A549 (cell line): ENCODE results near the gene HHATL.

Experiments
- CEBPB ChIP-seq, 2 experiments: fragments of >200 bp in 1 of 2; sonication (Bioruptor Twin) in 1 of 2; formaldehyde crosslinking in 1 of 2; IDR thresholded peaks; 2 replicates each; pipeline ENCODE4 v1.6.1; 2012 to 2016
- EHF ChIP-seq: fragments of 250-450 bp; sonication (Bioruptor Pico); IDR thresholded peaks from 2 replicates; pipeline ENCODE4 v1.5.0; 2020; ENCODE audit warnings: mild to moderate bottlenecking
- EP300 ChIP-seq, 2 experiments: fragments of >200 bp; sonication (Bioruptor Twin); formaldehyde crosslinking; IDR thresholded peaks; 2 replicates in 1 of 2; 3 replicates in 1 of 2; pipeline ENCODE4 v1.6.1; 2016 to 2017
- POLR2A ChIP-seq: IDR thresholded peaks from 2 replicates; pipeline ENCODE4 v1.6.1; 2012; ENCODE audit warnings: mild to moderate bottlenecking, low read length
- POLR2AphosphoS2 ChIP-seq: conservative IDR thresholded peaks from 2 replicates; pipeline ENCODE4 v1.6.1; 2012; ENCODE audit warnings: low read length, improper control_type of control experiment, inconsistent platforms
- TP53 ChIP-seq: fragments of 250-450 bp; sonication (Bioruptor Pico); IDR thresholded peaks from 2 replicates; pipeline ENCODE4 v1.5.0; 2021; ENCODE audit warnings: mild to moderate bottlenecking, moderate library complexity
- ZFP36 ChIP-seq: fragments of 450-650 bp; IDR thresholded peaks from 2 replicates; pipeline ENCODE4 v1.6.1; 2014; ENCODE audit warnings: borderline replicate concordance; ENCODE audit not compliant: partially characterized antibody
- TF ChIP-seq, protein P1 (sequence below): fragments of >200 bp; sonication (Bioruptor Twin); formaldehyde crosslinking; IDR thresholded peaks from 3 replicates; pipeline ENCODE4 v1.5.1; 2016
- TF ChIP-seq, protein P2 (sequence below): IDR thresholded peaks from 2 replicates; pipeline ENCODE4 v1.6.1; 2012
- TF ChIP-seq, protein P3 (sequence below): IDR thresholded peaks from 2 replicates; pipeline ENCODE4 v1.6.1; 2012
- TF ChIP-seq, protein P4 (sequence below): fragments of 200-600 bp; sonication (generic); IDR thresholded peaks from 2 replicates; pipeline ENCODE4 v1.6.1; 2016; ENCODE audit warnings: antibody characterized with exemption, mild to moderate bottlenecking, moderate library complexity
- TF ChIP-seq, protein P5 (sequence below): fragments of 150-350 bp; IDR thresholded peaks from 2 replicates; pipeline ENCODE4 v1.6.1; 2014; ENCODE audit warnings: low read depth, mild to moderate bottlenecking, low read length

DNA sequence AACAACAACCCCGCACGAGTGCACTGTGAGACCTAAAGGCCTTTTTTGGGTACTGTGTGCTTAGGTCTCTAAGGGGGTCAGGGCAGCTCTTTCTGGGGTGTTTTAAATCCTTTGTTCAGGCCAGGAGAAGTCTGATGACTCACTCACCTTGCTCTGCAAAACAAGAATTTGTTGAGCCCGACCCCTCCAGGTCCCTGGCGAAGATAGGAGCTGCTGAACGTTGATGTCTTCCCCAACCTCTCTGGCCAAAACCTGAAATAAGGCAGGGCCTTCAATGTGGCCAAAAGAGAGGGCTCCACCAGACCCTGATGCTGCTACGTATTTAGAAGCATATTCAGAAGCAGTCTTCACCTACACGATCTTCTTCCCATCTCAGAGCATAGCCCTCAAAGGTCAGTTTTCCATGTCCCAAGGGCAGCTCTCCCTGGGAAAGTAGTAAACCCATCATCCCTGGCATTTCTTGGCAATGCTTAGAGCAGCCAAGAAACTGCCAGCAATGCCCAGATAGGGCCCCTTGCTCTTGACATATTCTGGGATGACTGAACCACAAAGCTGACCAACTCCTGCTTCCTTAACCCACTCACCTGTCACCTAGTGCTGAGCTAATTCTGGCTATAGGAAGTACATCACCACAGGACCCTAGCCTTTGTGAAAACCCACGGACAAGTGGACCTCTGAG lies 43.3 kb upstream of the HHATL start:
- TF ChIP-seq, protein P1, sequence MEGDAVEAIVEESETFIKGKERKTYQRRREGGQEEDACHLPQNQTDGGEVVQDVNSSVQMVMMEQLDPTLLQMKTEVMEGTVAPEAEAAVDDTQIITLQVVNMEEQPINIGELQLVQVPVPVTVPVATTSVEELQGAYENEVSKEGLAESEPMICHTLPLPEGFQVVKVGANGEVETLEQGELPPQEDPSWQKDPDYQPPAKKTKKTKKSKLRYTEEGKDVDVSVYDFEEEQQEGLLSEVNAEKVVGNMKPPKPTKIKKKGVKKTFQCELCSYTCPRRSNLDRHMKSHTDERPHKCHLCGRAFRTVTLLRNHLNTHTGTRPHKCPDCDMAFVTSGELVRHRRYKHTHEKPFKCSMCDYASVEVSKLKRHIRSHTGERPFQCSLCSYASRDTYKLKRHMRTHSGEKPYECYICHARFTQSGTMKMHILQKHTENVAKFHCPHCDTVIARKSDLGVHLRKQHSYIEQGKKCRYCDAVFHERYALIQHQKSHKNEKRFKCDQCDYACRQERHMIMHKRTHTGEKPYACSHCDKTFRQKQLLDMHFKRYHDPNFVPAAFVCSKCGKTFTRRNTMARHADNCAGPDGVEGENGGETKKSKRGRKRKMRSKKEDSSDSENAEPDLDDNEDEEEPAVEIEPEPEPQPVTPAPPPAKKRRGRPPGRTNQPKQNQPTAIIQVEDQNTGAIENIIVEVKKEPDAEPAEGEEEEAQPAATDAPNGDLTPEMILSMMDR: no peak
- TF ChIP-seq, protein P2, sequence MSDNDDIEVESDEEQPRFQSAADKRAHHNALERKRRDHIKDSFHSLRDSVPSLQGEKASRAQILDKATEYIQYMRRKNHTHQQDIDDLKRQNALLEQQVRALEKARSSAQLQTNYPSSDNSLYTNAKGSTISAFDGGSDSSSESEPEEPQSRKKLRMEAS: no peak
- no peak for TF ChIP-seq POLR2A
- TF ChIP-seq POLR2AphosphoS2: no peak
- TF ChIP-seq CEBPB (IDR thresholded peaks at IDR 0.05): no peak
- no peak for TF ChIP-seq EP300 (IDR thresholded peaks at IDR 0.05)
- no peak for TF ChIP-seq ZFP36
- no peak for TF ChIP-seq EHF (CRISPR knock-in tag)
- TF ChIP-seq TP53: no peak
- TF ChIP-seq, protein P3, sequence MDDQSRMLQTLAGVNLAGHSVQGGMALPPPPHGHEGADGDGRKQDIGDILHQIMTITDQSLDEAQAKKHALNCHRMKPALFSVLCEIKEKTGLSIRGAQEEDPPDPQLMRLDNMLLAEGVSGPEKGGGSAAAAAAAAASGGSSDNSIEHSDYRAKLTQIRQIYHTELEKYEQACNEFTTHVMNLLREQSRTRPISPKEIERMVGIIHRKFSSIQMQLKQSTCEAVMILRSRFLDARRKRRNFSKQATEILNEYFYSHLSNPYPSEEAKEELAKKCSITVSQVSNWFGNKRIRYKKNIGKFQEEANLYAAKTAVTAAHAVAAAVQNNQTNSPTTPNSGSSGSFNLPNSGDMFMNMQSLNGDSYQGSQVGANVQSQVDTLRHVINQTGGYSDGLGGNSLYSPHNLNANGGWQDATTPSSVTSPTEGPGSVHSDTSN: no peak
- TF ChIP-seq, protein P4, sequence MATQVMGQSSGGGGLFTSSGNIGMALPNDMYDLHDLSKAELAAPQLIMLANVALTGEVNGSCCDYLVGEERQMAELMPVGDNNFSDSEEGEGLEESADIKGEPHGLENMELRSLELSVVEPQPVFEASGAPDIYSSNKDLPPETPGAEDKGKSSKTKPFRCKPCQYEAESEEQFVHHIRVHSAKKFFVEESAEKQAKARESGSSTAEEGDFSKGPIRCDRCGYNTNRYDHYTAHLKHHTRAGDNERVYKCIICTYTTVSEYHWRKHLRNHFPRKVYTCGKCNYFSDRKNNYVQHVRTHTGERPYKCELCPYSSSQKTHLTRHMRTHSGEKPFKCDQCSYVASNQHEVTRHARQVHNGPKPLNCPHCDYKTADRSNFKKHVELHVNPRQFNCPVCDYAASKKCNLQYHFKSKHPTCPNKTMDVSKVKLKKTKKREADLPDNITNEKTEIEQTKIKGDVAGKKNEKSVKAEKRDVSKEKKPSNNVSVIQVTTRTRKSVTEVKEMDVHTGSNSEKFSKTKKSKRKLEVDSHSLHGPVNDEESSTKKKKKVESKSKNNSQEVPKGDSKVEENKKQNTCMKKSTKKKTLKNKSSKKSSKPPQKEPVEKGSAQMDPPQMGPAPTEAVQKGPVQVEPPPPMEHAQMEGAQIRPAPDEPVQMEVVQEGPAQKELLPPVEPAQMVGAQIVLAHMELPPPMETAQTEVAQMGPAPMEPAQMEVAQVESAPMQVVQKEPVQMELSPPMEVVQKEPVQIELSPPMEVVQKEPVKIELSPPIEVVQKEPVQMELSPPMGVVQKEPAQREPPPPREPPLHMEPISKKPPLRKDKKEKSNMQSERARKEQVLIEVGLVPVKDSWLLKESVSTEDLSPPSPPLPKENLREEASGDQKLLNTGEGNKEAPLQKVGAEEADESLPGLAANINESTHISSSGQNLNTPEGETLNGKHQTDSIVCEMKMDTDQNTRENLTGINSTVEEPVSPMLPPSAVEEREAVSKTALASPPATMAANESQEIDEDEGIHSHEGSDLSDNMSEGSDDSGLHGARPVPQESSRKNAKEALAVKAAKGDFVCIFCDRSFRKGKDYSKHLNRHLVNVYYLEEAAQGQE: no peak
- TF ChIP-seq, protein P5, sequence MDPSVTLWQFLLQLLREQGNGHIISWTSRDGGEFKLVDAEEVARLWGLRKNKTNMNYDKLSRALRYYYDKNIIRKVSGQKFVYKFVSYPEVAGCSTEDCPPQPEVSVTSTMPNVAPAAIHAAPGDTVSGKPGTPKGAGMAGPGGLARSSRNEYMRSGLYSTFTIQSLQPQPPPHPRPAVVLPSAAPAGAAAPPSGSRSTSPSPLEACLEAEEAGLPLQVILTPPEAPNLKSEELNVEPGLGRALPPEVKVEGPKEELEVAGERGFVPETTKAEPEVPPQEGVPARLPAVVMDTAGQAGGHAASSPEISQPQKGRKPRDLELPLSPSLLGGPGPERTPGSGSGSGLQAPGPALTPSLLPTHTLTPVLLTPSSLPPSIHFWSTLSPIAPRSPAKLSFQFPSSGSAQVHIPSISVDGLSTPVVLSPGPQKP: no peak
